H1 (cell line): ENCODE data around the gene DNAJC6.

Experiments
- POLR2A ChIP-seq, 2 experiments: IDR thresholded peaks; 1 replicate in 1 of 2; 2 replicates in 1 of 2; pipeline ENCODE4 v1.6.1; 2011; ENCODE audit warnings: low read depth in 2 of 2, low read length in 2 of 2, mild to moderate bottlenecking in 2 of 2; ENCODE audit errors: control extremely low read depth in 1 of 2
- SIN3A ChIP-seq, 2 experiments: IDR thresholded peaks in 1 of 2; conservative IDR thresholded peaks in 1 of 2; 2 replicates each; pipeline ENCODE4 v1.6.1; 2011 to 2012; ENCODE audit warnings: low read length in 2 of 2, improper control_type of control experiment in 1 of 2, low read depth in 1 of 2, mild to moderate bottlenecking in 1 of 2

GRCh38 chr1:65378247-65378946, 69.1 kb downstream of the DNAJC6 start:
- TF ChIP-seq POLR2A (IDR thresholded peaks at IDR 0.05; ENCODE audit: control extremely low read depth in 1 of 2, low read depth in 2 of 2, low read length in 2 of 2) (no peak), SIN3A (conservative IDR thresholded peaks at IDR 0.05 in 1 of 2, IDR thresholded peaks at IDR 0.05 in 1 of 2; ENCODE audit: low read depth in 1 of 2, low read length in 2 of 2) (no peak)
